Esophagus squamous epithelium (tissue), 5 donors: ENCODE results near the gene HAUS7. TPM values are rescaled to one million over a fixed set of nuclear protein-coding genes. Genes with fewer than 3 reads are reported as not detected.
A peak's percentile ranks its signal among the peaks of the same experiment; 100 is the strongest.

ENCODE experiments used
- DNase-seq: peaks from one replicate; lab custom pipeline; 2025; lab: John Stamatoyannopoulos, UW
- H3K27ac ChIP-seq, 4 donors: fragments of 200-600 bp; sonication (generic); one replicate each; pipeline ENCODE4 v1.5.1; 2016 to 2019; ENCODE audit warnings: mild to moderate bottlenecking in 1 of 4
- H3K27me3 ChIP-seq, 4 donors: fragments of 200-600 bp; sonication (generic); 1 replicate in 3 of 4; 2 replicates in 1 of 4; pipeline versions ENCODE4 v1.5.1 to v1.6.0; 2017 to 2021; ENCODE audit warnings: antibody characterized with exemption in 1 of 4
- H3K36me3 ChIP-seq, 3 donors: fragments of 200-600 bp; sonication (generic); one replicate each; pipeline ENCODE4 v1.5.1; 2016 to 2019
- H3K4me1 ChIP-seq, 3 donors: fragments of 200-600 bp; sonication (generic); one replicate each; pipeline ENCODE4 v1.5.1; 2017 to 2019
- H3K4me3 ChIP-seq, 4 donors: fragments of 200-600 bp; sonication (generic); 1 replicate in 3 of 4; 2 replicates in 1 of 4; pipeline ENCODE4 v1.5.1; 2016 to 2019; ENCODE audit warnings: mild to moderate bottlenecking in 2 of 4, moderate library complexity in 1 of 4
- H3K9me3 ChIP-seq, 3 donors: fragments of 200-600 bp; sonication (generic); one replicate each; pipeline ENCODE4 v1.5.1; 2016 to 2019
- CTCF ChIP-seq, 6 experiments: fragments of 450-650 bp in 4 of 6; fragments of 200-600 bp in 2 of 6; sonication (generic) in 2 of 6; IDR thresholded peaks; one replicate each; pipeline ENCODE4 v1.5.1; 2016 to 2019; ENCODE audit warnings: antibody characterized with exemption in 6 of 6, mild to moderate bottlenecking in 4 of 6, moderate library complexity in 4 of 6
- POLR2A ChIP-seq, 4 donors: fragments of 450-650 bp; IDR thresholded peaks; one replicate each; pipeline ENCODE4 v1.6.1; 2017; ENCODE audit warnings: antibody characterized with exemption in 4 of 4, mild to moderate bottlenecking in 4 of 4, moderate library complexity in 3 of 4
- WGBS, 2 donors: methylation state at CpG; one replicate each; pipeline ENCODE4 v1.1.5; 2018; 5-methylcytosine and 5-hydroxymethylcytosine counted together
- intact Hi-C: fragments of 100-400 bp; cut with DNase I; formaldehyde crosslinking; loops from one replicate; pipeline ENCODE4 v1.15.0; 2022
- total RNA-seq, 4 donors: library from RNA; depleted of rRNA; stranded (reverse); fragments of >200 nt; gene quantifications; one replicate each; pipeline ENCODE4 v1.1.0, GENCODE V29; 2016
- donor health status: DM: yes; HTN: yes; CAD: no.

Gene HAUS7
- total RNA-seq, 4 donors from 2014 or later = 8.8 to 21.0 (median 12.1) TPM

- Histone ChIP-seq H3K36me3 (peaks cover 0 to 20% (median 0%) of the 10 kb centered on the region in 3 donors), H3K4me1 (peaks cover 0 to 24% (median 0%) of the 10 kb centered on the region in 3 donors), H3K9me3 (no peaks in the 10 kb centered on the region), H3K27ac (no peak overlapping the region), H3K4me3 (no peak overlapping the region), H3K27me3 (no peaks in the 10 kb centered on the region)
- intact Hi-C loops = no loop called here
- TF ChIP-seq POLR2A (IDR thresholded peaks at IDR 0.05) (no peak), CTCF (IDR thresholded peaks at IDR 0.05) (no peak)
- no peak for DNase-seq
- 67 to 75% methylated on average over 8 to 12 of the region's 12 CpGs for WGBS, 2 donors
These were observed 6.8 kb downstream of the HAUS7 start for GRCh38 chrX:153463556-153463955.

GRCh38 chrX:153463031-153463430 lies 7.3 kb downstream of the HAUS7 start:
- DNase-seq = no peak
- Histone ChIP-seq H3K4me1 (peaks cover 0 to 19% (median 0%) of the 10 kb centered on the region in 3 donors), H3K27me3 (no peaks in the 10 kb centered on the region), H3K9me3 (no peaks in the 10 kb centered on the region), H3K4me3 (no peak overlapping the region), H3K36me3 (peaks cover 0 to 20% (median 0%) of the 10 kb centered on the region in 3 donors), H3K27ac (no peak overlapping the region)
- TF ChIP-seq POLR2A (IDR thresholded peaks at IDR 0.05) = no peak
- no peak for TF ChIP-seq CTCF (IDR thresholded peaks at IDR 0.05)
- whole genome bisulfite sequencing, 2 donors = 45 to 66% methylated on average over 2 to 4 of the region's 6 CpGs
- intact Hi-C loops = no loop called here

- Histone ChIP-seq H3K27me3 (no peaks in the 10 kb centered on the region), H3K9me3 (no peaks in the 10 kb centered on the region), H3K36me3 (peaks cover 0 to 20% (median 0%) of the 10 kb centered on the region in 3 donors), H3K27ac (no peak overlapping the region), H3K4me1 (peaks cover 0 to 11% (median 0%) of the 10 kb centered on the region in 3 donors), H3K4me3 (no peak overlapping the region)
- intact Hi-C loops = no loop called here
- DNase-seq = no peak
- WGBS, 2 donors = 100% methylated on average over 1 of the region's 10 CpGs
- TF ChIP-seq POLR2A (IDR thresholded peaks at IDR 0.05) (no peak), CTCF (IDR thresholded peaks at IDR 0.05) (no peak)
These were observed 8.1 kb downstream of the HAUS7 start for GRCh38 chrX:153462291-153462690.

DNA sequence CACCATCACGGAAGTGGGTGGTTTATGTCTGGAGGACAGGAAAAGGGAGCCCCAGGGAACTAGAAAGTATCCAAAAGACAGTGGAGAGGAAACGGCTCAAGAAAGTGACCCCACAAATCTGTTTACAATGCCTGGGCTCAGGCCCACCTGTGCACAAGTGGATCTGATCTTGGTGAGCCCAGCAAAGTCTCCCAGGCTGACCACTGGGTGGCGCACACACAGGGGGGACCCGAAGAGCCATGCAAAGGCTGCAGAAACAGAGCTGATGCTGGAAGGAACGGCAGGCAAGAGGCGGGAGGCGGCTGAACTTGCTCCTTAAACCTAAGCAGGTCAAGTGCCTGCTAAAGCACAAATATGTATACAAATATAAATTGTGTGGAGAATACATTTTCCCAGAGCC lies 9.6 kb downstream of the HAUS7 start:
- Histone ChIP-seq H3K27me3 (no peaks in the 10 kb centered on the region), H3K4me3 (no peak overlapping the region), H3K4me1 (peaks cover 0 to 16% (median 0%) of the 10 kb centered on the region in 3 donors), H3K9me3 (no peaks in the 10 kb centered on the region), H3K27ac (no peak overlapping the region), H3K36me3 (peaks cover 0 to 24% (median 0%) of the 10 kb centered on the region in 3 donors)
- DNase-seq = no peak
- TF ChIP-seq POLR2A (IDR thresholded peaks at IDR 0.05) (no peak), CTCF (IDR thresholded peaks at IDR 0.05) (peak in 5 of 6 experiments; percentile 33 to 54 (median 37))
- intact Hi-C loops = no loop called here
- WGBS, 2 donors = 0 to 59% methylated on average over 1 to 4 of the region's 7 CpGs

- DNase-seq = no peak
- Histone ChIP-seq H3K4me1 (peaks cover 0 to 16% (median 0%) of the 10 kb centered on the region in 3 donors), H3K9me3 (no peaks in the 10 kb centered on the region), H3K4me3 (no peak overlapping the region), H3K36me3 (peaks cover 0 to 33% (median 0%) of the 10 kb centered on the region in 3 donors), H3K27ac (no peak overlapping the region), H3K27me3 (no peaks in the 10 kb centered on the region)
- TF ChIP-seq CTCF (IDR thresholded peaks at IDR 0.05) (no peak), POLR2A (IDR thresholded peaks at IDR 0.05) (no peak)
- intact Hi-C loops = no loop called here
- WGBS, 2 donors = 90 to 94% methylated on average over 3 of the region's 4 CpGs
These were observed 10.4 kb downstream of the HAUS7 start for GRCh38 chrX:153459986-153460385.
